ENCODE results near the gene ISCU.

ISCU gene

DNA sequence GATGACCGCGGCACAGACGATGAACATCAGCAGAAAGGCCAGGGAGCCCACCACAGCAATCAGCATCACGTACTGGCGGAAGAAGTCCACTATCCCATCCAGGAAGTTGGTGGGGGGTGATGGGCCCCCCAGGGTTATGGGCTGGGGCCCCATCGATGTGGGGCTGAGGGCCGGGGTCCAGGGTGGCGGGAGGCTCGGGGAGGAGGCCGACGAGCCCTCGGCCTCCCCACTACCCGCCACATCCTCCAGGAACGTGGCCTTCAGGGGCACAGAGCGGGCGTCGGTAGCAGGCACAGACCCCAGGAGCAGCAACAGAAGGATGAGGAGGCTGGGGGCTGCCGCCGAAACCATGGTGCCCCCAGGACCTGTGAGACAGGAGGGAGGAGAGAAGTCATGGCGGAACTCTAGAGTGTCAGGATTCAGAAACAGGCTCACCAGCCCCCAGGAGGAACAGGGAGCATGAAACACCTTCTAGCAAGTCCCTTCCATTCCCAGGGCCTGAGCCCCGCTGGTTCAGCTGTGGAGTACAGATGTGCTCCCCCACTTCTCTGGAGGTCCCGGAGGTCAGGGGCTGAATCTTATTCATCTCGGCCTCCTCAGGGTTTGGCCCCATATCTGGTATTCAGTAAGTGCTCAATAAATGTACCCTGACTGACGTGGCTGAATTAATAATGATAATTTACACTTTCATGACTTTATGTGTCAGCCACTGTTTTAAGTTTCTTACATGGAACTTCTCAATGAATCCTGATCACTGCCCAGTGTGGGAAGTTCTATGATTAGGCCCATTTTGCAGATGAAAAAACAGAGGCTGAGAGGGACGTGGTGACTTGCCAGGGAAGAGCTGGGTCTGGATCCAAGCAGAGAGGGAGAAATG is 29.9 kb downstream of the ISCU start:
- DNase-seq = no peak

DNA sequence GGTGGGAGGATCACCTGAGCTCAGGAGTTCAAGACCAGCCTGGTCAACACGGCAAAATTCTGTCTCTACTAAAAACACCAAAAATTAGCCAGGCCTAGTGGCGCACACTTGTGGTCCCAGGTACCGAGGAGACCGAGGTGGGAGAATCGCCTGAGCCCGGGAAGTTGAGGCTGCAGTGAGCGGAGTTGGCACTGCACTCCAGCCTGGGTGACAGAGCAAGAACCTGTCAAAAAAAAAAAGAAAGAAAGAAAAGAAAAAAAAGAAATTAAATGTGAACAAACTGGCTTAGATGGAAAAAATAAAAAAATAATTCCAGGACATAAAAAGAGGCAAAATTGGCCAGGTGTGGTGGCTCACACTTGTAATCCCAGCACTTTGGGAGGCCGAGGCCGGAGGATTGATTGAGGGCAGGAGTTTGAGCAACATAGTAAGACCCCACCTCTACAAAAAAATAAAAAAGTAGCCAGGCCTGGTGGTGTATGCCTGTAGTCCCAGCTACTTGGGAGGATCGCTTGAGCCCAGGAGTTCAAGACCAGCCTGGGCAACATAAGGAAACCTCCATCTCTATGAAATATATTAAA is 32.0 kb downstream of the ISCU start:
- DNase-seq = no peak

DNA sequence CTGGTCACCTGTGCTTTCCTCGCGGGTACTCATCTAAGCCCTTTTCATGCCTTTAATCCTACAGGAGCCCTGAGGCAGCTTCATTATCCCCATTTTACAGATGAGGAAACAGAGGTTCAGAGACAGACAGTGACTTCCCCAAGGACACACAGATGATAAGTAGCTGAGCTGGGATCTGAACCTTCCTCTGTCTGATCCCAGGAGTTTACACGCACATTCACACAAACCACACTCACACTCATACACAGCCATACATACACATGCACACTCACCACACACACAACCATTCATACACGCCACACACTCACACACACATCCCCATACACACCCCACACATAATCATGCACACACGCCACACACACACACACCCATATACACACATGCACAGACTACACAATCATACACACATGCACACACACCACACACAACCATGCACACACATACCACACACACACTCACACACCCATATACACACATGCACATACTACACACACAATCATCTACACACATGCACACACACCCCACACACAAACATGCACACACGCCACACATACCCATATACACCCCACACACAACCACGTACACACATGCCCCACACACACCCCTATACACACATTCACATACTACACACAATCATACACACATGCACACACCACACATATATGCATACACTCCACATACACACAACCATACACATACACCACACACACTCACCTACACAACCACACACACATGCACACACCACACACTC is 32.7 kb downstream of the ISCU start:
- no peak for DNase-seq

DNA sequence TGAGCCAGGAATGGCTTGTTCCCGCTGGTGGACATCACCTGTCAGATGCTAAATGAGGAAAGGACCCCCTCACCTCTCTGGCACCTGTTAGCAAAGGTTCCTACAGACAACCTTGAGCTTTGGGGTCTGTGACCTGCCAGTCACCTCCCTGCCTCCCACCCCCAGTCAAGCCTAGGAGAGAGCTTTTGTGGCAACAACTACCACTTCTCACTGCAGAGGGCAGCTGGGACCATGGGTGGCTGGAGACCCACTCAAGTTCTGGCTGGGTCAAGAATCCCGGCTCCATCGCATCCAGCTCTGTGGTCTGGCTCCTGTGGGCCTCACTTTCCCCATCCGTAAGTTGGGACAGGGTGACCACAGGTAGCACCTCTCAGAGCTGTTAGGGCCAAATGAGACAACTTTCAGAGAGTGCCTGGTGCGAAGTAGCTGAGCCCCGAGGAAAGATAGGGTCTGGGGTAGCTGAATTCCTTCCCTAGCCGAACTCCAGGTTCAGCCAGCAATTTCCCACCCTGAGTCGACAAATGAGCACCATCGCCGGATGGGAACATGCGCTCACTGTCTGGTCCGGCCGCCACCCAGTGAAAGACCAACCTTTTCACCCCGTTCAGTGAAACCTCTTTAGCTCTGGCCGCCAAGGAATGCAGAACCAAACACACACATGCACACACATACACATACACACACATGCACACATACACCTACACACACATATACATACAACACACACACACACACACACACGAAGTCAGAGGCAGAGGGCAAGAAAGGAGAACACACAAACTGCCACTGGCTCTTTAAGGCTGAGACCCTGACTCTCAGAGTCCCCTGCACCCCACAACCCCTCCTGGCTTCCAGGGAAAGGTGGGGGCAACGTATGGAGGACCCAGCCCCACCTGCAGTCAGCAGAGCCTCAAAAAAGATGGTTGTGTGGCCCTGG is 33.6 kb downstream of the ISCU start:
- no peak for DNase-seq

DNA sequence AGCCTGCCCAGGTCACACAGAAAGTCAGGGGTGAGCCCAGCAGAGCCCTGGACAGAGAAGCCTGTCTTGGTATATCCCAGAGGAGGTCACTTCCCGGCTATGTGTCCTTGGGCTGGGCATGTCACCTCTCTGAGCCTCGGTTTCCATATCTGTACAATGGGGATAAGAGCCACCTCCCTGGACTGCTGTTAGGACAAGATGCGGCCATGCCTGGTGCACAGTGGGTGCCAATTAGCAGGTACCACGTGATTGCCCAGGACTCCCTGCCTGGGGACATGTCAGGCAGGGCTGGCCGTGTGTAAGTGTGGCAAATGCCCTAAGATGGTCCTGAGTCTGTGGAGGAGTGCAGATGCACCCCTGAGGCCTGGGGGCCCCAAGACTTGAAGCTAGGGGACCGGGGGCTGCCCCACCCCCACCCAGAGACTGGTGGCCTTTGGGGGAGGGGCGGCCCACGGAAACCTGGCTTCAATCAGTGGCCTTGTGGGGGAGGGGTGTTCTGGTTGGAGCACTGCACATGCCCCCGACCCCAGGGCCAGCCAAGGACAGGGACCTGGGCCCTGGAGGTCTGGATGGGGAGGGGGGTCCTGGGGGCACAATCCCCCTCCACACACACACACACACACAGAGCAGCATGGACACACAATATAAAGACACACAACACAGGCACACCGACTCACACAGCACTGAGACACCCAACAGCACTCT is 34.6 kb downstream of the ISCU start:
- DNase-seq = no peak

DNA sequence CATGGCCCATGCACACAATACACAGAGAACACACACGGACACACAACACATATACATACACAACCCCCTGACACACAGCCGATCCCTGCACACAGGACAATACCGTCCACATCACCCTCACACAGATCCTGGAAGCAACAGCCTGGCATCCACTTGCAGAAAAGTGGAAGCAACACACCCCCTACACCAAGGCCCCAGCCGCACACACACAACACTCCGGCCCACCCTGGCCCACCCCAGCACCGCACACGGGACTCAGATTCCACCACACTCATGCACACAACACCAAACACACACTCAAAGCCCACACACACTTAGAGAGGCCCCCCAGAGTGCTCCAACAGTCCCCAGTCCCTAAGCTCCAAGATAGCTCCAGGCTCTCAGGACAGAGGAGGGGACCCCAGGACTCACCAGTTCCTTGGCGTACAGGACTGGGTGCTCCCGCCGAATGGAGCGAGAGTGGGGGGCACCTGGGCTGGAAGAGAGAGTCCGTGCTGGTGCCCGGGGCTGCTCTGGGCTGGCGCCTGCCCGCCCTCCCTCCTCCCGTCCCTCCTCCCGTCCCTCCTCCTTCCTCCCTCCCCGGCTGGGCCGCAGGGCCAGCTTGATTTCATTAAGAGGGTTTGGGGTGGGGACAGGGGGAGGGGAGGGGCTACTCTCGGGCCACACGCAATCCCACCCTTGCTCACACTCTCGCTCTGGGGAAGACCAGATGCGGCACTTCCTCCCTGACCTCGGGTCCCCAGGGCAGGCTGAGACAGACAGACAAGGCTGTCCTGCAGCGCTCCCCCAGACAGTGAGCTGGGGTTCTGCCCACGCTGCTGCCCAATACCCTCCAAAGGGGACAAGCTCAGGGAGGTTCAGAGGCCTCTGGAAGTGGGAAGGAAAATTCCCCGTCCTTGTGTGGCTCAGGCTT is 35.4 kb downstream of the ISCU start, which contains the start of gene TMEM119:
Gene TMEM119, minus strand, starts transcription at position 526 of the 913 bp plus-strand sequence. CDS start 5,701 bp downstream, outside the sequence.
- DNase-seq = no peak

DNA sequence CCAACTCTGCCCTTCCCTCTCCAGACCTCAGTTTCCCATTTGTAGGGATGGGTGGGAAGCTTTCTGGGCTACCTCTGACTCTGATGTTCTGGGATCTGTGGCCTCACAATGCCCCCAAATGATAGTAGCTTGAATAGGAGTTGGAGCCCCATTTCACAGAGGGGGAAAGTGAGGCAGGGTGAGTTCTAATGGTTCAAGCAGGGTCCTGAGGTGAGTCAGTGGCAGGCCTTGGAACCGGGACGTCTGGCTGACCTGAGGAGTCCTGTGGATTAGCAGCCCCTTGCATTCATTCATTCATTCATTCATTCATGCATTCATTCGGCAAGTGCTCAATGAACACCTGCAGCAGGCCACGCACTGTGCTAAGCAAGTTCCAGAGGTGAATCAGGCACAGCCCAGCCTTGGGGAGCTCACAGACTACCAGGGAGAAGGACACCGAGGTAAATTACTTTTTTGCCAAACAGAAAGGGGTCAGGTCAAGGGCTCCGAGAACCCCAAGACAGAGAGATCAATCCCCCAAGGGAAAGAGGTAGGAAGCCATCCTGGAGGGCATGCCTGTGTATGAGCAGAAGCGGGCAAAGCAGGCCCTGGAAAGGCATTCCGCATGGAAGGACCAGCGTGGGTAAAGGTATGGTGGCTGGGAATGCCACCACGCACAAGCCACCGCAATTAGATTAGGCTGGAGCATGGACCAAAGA is 36.3 kb downstream of the ISCU start:
- DNase-seq = no peak

DNA sequence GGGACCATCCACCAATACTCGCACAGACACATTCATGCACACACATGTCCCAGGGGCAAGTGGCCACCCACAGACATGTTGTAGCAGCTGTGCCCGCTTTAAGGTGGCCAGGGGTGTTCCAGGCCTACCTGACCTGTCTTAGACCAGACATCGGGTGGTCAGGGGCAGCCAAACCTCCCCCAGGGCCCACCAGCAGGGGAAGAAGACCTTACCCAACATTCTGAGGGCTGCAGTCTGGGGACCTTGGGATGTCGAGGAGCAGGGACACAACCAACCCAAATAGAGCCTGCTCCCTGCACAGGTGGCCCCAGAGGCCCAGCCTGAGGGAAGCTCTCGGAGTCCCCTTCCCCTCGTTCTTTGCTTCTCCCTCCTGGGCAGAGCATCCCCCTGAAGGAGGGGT is 37.1 kb downstream of the ISCU start:
- DNase-seq = no peak

DNA sequence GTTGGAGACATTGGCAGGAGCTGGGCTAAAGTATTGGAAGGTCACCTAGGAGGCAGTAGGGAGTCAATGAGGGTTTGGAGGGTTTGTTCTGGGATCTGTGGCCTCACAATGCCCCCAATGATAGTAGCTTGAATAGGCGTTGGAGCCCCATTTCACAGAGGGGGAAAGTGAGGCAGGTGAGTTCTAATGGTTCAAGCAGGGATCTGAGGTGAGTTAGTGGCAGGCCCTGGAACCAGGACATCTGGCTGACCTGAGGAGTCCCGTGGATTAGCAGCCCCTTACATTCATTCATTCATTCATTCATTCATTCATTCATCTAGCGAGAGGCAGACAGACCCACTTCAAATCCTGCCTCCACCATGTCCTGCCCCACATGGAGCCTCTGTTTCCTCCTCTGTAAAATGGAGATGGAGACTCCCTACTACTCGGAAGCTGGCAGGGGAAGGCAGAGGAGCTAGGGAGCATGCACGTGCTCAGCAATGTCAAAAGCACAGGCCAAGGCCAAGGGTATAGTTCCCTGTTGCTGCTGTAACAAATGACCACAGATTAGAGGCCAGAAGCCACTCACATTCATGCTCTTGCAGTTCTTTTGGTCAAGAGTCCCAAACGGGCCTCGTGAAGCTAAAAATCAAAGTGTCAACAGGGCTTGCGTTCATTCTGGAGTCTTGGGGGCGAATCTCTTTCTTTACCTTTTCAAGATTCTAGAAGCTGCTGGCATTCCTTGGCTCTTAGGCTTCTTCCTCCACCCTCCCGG is 37.7 kb downstream of the ISCU start:
- DNase-seq = no peak

DNA sequence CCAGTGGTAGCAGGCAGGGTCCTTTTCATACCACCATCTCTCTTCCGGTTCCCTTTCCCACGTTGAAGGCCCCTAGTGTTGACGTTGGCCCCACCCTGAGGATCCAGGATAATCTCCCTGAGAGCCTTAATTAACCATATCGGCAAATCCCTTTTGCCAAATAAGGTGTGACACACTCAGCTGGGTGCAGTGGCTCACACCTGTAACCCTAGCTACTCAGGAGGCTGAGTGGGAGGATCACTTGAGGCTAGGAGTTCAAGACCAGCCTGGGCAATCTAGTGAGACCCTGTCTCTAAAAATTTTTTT is 38.3 kb downstream of the ISCU start:
- no peak for DNase-seq

DNA sequence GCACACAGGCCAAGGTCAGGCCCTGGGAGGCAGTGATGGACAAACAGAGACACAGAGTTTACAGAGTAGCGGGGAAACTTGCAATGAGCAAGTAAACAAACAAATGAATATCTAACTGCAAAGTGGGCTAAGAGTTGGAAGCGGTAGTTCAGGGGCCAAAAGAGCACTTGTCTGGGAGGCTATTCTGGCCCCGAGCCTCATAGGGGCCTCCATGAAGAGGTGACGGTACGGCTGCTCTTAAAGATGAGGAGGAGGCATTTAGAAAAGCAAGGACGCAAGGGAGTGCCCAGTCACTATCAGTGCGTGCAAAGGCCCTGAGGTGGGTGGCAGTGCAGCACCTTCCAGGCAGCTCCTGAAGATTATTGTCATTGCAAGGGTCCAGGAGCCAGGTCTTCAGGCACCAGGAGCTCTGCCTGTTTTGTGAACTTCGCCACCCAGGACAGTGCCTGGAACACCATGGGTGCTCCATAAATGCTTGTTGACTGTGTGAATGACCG is 39.9 kb downstream of the ISCU start:
- no peak for DNase-seq

DNA sequence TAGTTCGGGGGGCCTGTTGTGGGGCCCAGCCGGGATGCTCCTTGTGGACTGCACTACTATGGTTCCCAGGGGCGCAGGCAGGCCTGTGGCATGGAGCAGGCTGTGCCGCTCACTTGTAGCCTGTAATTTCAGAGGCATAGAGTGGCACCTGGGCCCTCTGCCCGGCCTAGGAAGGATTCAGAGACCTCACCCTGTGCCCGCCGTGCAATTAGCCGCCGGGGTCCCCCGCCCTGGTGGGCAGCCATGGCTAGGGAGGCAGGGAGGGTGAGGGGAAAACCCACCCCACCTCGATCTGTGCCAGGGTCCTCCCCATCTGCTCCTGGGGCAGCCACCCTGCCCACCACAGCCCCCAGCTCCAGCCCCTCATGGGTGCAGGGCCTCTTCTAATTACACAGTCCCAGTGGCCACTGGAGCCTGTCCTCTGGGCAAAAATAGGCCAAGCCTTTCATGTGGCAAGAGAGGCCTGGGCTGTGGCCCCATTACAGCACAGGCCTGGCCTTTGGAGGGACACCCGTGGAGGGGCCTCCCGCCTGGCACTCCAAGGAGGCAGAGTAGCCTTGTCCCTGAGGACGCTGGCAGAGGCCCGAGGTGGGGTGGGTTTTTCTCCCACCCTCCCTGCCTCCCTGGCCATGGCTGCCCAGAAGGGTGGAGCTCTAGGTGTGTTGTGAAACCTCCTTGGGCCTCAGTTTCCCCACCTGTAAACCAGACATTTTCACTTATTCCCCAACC is 40.7 kb downstream of the ISCU start:
- no peak for DNase-seq

DNA sequence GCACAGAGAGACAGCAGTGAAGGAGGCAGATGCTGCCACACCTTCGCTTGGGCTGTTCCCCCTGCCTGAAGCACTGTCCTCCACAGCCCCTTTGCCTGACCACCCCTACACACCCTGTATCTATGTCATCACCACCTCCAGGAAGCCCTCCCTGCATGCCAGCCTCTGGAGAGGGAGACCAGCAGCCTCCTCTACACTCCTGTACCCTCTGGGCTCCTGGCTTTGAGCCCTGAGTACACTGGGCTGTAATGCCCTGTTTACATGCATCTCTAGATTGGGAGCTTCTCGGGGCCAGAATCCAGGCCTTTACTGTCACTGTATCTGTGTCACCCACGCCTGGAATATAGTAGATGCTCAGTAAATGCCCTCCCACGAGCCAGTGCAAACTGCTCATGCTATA is 41.3 kb downstream of the ISCU start:
- no peak for DNase-seq

DNA sequence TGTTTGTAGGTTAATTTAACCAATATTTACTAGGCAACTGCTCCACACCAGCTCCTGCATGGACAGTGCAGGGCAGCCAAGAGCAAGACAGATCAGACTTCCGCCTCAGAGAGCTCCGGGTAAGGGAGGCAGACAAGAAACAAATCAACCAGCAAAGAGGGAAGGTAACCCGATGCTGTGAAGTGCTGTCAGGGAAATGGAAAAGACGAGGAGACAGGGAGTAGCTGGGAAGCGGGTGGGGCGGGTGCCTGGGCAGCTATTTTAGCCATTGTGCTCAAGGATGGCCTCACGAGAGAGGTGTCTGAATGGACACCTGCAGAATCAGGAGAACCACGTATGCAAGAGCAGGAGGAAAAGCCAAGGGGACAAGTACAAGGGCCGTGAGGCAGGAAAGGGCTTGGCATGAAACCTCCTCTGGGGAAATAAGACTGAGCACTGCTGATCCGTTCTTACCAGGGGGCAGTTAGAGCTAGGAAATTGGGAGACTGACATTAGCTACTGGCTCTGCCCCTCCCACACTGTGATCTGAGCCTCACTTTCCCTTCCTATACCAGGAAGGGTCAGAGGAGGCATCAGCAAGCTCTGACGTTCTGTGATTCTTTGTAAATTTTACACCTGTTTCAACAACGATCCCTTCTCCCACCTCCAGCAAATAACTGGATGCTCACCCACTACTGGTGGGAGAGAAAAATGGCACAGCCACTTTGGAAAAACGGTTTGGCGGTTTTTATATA is 42.0 kb downstream of the ISCU start:
- no peak for DNase-seq

DNA sequence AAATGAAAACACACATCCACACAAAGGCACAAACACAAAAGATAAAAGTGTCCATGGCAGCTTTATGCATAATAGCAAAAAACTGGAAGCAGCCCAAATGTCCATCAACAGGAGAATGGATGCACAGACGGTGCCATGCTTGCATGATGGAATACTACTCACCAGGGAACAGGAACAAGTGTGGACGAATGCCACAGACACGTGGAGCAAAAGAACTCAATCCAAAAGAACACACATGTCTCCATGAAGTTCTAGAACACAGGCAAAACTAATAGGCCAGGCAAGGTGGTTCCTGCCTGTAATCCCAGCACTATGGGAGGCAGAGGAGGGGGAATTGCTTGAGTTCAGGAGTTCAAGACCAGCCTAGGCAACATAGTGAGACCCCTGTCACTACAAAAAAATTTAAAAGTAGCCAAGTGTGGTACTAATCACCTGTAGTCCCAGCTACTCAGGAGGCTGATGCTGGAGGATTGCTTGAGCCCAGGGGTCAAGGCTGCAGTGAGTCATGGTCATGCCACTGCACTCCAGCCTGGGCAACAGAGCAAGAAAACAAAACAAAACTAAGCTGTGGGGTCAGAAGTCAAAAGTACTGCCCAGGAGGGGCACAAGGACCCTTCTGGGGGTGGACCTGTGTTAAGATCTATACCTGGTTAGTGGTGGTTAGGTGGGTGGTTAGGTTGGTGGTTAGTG is 42.7 kb downstream of the ISCU start:
- no peak for DNase-seq

DNA sequence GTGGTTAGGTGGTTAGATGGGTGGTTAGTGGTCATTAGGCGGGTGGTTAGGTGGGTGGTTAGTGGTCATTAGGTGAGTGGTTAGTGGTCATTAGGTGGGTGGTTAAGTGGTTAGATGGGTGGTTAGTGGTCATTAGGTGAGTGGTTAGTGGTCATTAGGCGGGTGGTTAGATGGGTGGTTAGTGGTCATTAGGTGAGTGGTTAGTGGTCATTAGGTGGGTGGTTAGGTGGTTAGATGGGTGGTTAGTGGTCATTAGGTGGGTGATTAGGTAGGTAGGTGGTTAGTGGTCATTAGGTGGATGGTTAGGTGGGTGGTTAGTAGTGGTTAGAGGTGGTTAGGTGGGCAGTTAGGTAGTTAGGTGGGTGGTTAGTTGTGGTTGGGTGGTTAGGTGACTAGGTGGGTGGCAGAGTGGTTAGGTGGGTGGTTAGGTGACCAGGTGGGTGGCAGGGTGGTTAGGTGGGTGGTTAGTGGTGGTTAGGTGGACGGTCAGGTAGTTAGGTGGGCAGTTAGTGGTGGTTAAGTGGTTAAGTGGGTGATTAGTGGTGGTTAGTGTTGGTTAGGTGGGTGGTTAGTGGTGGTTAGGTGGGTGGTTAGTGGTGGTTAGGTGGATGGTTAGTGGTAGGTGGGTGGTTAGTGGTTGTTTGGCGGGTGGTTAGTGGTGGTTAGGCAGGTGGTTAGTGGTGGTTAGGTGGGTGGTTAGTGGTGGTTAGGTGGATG is 43.5 kb downstream of the ISCU start:
- DNase-seq = no peak

DNA sequence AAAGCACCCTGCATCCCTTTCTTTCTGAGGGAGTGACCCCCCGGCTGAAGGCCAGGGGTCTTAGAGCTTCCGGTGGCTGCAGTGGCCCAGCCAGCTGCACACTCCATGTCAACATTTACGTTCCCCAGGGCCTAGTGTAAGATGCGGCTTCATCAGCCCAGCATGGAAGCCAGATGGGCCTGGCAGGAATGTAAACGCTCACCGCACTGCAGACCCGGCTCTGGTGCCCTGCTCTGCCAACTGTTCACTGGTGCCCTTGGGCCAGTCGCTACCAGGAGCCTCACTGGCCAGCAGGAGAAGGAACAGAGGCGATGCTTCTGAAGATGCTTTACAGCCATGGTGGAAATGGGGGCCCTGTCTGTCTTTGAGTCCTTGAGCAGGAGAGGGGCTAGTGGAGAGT is 44.1 kb downstream of the ISCU start:
- no peak for DNase-seq
